Calu3 (cell line): ENCODE data around the gene DOHH. TPM values are rescaled to one million over a fixed set of nuclear protein-coding genes. Genes with fewer than 3 reads are reported as not detected.

Source experiments
- BruUV-seq: library from RNA; stranded (reverse); fragments of 400-500 nt; replicated peaks from 2 replicates; lab custom pipeline; 2021; lab: Mats Ljungman, UMichigan
- CTCF ChIA-PET: fragments of 300-600 bp; sonication (Branson Sonifier 250); formaldehyde crosslinking; loops from one replicate; lab custom pipeline; 2022; ENCODE audit warnings: antibody characterized with exemption; lab: Charles Lee
- DNase-seq: peaks from one replicate; pipeline ENCODE4 v3.0.0; 2022
- H3K27ac Mint-ChIP-seq: one replicate; pipeline ENCODE4 v1.8.0; 2022; ENCODE audit warnings: mixed read lengths; ENCODE audit not compliant: unreplicated experiment
- H3K27me3 Mint-ChIP-seq: one replicate; pipeline ENCODE4 v1.8.0; 2022; ENCODE audit warnings: mixed read lengths; ENCODE audit not compliant: unreplicated experiment
- H3K36me3 Mint-ChIP-seq: one replicate; pipeline ENCODE4 v1.8.0; 2022; ENCODE audit warnings: mild to moderate bottlenecking, moderate library complexity, mixed read lengths; ENCODE audit not compliant: insufficient read depth, unreplicated experiment
- H3K4me1 Mint-ChIP-seq: one replicate; pipeline ENCODE4 v1.8.0; 2022; ENCODE audit warnings: mild to moderate bottlenecking, low read depth, mixed read lengths; ENCODE audit not compliant: unreplicated experiment
- H3K4me3 Mint-ChIP-seq: one replicate; pipeline ENCODE4 v1.8.0; 2022; ENCODE audit warnings: mild to moderate bottlenecking, low read depth, moderate library complexity, mixed read lengths; ENCODE audit not compliant: unreplicated experiment
- H3K9me3 Mint-ChIP-seq: one replicate; pipeline ENCODE4 v1.8.0; 2022; ENCODE audit warnings: low read depth, mixed read lengths; ENCODE audit not compliant: unreplicated experiment
- intact Hi-C: fragments of 100-400 bp; cut with micrococcal nuclease; formaldehyde crosslinking; loops from one replicate; pipeline ENCODE4 v1.10.0; 2022; ENCODE audit not compliant: unreplicated experiment
- total RNA-seq: library from RNA; stranded (reverse); gene quantifications from 2 replicates; pipeline ENCODE4 v1.2.3, GENCODE V29; 2022
- TF ChIP-seq, protein P1 (sequence below): fragments of 200-600 bp; IDR thresholded peaks from one replicate; pipeline ENCODE4 v1.8.0; 2022; ENCODE audit warnings: antibody characterized with exemption; ENCODE audit not compliant: unreplicated experiment

Gene DOHH
- total RNA-seq, 1 experiment from 2014 or later, result 11.6 TPM

DNA sequence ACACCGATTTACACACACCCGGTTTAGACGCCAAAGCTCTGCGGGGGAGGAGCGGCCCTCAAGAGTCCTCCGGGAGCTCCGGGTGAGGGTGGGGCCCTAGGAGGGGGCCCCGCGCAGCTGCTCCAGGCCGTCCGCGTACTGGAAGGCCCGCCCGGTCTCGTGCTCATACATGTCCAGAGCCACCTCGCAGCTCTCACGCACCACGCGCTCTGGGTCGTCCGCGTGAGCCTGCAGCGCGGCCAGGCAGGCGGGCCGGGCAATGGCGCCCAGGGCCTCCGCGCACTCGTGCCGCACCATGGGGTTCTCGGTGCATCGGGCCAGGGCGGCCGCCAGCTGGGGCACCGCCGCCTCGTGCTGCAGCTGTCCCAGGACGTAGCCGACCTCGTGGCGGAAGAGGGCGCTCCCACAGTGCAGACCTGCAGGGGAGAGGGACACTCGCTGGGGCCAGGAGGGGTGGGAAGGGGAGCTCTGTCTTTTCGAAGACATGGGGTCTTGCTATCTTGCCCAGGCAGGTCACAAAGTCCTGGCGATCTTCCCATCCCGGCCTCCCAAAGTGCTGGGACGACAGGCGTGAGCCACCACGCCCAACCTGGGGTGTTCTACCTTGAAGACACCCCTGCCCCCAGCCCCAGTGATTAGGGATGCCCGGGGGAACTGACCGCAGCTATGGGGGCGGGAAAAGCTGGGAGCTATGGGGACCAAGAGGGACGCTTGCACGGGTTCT is 8.9 kb downstream of the DOHH start:
- TF ChIP-seq, protein P1, sequence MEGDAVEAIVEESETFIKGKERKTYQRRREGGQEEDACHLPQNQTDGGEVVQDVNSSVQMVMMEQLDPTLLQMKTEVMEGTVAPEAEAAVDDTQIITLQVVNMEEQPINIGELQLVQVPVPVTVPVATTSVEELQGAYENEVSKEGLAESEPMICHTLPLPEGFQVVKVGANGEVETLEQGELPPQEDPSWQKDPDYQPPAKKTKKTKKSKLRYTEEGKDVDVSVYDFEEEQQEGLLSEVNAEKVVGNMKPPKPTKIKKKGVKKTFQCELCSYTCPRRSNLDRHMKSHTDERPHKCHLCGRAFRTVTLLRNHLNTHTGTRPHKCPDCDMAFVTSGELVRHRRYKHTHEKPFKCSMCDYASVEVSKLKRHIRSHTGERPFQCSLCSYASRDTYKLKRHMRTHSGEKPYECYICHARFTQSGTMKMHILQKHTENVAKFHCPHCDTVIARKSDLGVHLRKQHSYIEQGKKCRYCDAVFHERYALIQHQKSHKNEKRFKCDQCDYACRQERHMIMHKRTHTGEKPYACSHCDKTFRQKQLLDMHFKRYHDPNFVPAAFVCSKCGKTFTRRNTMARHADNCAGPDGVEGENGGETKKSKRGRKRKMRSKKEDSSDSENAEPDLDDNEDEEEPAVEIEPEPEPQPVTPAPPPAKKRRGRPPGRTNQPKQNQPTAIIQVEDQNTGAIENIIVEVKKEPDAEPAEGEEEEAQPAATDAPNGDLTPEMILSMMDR, result no peak
- CTCF ChIA-PET, result no interaction called here
- H3K4me1 Mint-ChIP-seq, result no peaks in the 10 kb centered on the region
- no peak overlapping the region for H3K4me3 Mint-ChIP-seq
- BruUV-seq, result no TSS peak
- no peaks in the 10 kb centered on the region for H3K9me3 Mint-ChIP-seq
- H3K36me3 Mint-ChIP-seq, result peaks cover 19% of the 10 kb centered on the region
- intact Hi-C loops, result no loop called here
- H3K27me3 Mint-ChIP-seq, result no peaks in the 10 kb centered on the region
- H3K27ac Mint-ChIP-seq, result no peak overlapping the region
- DNase-seq, result no peak

DNA sequence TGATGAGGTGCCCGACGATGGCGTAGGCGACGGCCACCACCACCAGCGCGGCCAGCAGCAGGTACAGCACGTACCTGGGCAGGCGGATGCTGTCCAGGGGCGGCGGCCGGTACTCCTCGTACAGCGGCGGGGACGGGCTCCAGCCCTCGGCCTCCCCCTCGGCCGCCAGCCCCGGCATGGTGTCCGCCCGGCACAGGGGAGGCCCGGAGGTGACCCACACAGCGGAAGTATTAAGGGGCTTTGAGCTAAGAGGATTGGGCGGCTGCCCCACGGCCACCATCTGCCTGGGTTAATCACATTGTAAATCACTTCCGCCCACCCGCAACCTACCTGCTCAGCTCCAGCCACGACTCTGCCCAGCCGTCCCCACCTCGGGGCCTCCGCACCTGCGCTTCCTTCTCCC is 17.2 kb downstream of the DOHH start, which contains the start of gene SMIM44:
SMIM44 (minus strand) TSS at position 216 of the 403 bp plus-strand sequence; CDS start at position 178, 38 bp downstream.
- peaks cover 19% of the 10 kb centered on the region for H3K36me3 Mint-ChIP-seq
- H3K27me3 Mint-ChIP-seq, result no peaks in the 10 kb centered on the region
- no peak within 1 kb of the TSS for H3K27ac Mint-ChIP-seq
- H3K9me3 Mint-ChIP-seq, result no peaks in the 10 kb centered on the region
- no TSS peak for BruUV-seq
- TF ChIP-seq, protein P1, result no peak
- CTCF ChIA-PET, result interaction anchor here (0.6 to 2.3 kb wide), 4 partner anchors 10 to 178 kb away, joined by 3 to 9 read pairs (median 4); no protein-coding TSS in a partner anchor
- no peak for DNase-seq
- no peaks in the 10 kb centered on the region for H3K4me1 Mint-ChIP-seq
- intact Hi-C loops, result no loop called here
- peak within 1 kb of the TSS; percentile 50 for H3K4me3 Mint-ChIP-seq

DNA sequence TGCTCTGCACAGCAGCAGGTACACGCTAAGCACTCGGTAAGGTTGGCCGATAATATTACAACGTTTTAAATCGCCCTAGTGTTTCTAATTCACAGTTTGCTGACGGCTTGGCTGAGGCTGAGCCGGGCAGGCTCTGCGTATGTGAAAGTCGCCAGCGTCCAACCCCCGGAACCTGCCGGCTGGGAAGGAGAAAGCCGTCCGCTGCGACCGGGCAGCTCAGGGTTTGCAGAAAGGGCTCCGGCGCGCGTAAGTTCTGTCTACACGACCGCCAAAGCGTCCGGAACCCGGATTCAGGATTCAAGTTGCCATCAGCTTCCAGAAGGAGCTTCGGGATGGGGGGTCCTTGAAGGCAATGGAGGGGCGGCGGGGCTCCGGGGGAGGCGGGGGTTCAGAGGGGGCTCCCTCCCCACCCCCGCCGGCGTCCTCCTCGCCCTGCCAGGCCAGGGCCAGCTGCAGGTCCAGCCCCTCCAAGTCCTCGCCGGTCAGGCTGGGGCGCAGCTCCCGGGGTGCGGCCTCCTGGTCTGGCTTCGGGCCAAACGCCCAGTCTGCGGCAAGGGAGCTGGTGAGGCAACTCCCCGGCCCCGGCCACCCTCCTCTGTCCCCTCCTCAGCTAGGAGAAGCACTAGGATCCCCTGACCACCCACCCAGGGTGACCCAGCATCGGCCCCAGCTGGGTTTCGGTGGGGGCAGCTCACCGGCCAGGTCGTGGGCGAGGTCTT is 17.8 kb downstream of the DOHH start:
- H3K4me3 Mint-ChIP-seq, result peak overlapping the region; percentile 50
- H3K27me3 Mint-ChIP-seq, result no peaks in the 10 kb centered on the region
- TF ChIP-seq, protein P1, result no peak
- peak; percentile 55 for DNase-seq
- no peaks in the 10 kb centered on the region for H3K9me3 Mint-ChIP-seq
- H3K4me1 Mint-ChIP-seq, result no peaks in the 10 kb centered on the region
- CTCF ChIA-PET, result interaction anchor here (0.9 to 1.0 kb wide), 2 partner anchors 10 to 12 kb away, joined by 3 read pairs; no protein-coding TSS in a partner anchor
- BruUV-seq, result no TSS peak
- intact Hi-C loops, result no loop called here
- peaks cover 19% of the 10 kb centered on the region for H3K36me3 Mint-ChIP-seq
- H3K27ac Mint-ChIP-seq, result no peak overlapping the region

DNA sequence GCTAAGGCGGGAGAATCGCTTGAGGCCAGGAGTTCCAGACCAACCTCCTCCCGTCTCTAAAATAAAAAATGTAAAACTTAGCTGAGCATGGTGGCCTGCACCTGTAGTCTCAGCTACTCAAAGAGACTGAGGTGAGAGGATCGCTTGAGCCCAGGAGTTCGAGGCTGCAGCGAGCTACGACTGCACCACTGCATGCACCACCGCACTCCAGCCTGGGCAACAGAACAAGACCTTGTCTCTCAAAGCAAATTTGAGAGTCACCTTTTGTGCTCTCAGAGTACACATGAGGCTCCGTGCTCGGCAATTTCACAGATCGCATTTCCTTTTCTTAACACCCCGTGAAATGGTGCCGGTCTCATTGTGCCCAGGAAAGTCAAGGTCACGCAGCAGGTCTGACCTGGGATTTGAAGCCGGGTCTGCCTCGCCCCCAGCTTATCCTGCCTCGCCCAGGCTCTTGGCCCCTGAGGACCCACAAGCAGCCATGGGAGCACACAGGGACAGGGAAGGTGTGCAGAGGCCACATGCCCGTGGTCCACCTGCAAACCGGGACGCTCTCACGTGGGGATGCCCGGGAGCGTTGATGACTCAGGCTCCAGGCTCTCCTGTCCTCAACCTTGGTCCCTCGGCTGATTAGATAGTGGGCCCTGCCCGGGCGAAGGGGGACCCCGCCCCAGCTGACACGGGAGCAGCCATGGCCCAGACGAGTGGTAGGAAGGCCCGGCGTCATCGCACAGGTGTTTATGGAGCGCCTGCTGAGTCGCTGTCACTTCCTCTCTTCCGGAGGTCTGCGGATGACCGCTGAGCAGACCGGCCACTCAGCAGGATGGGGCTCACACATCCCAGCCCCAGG is 19.0 kb downstream of the DOHH start:
- peaks cover 19% of the 10 kb centered on the region for H3K36me3 Mint-ChIP-seq
- DNase-seq, result peak; percentile 24
- no peak overlapping the region for H3K4me3 Mint-ChIP-seq
- H3K27me3 Mint-ChIP-seq, result no peaks in the 10 kb centered on the region
- no peaks in the 10 kb centered on the region for H3K9me3 Mint-ChIP-seq
- H3K27ac Mint-ChIP-seq, result no peak overlapping the region
- intact Hi-C loops, result no loop called here
- CTCF ChIA-PET, result no interaction called here
- TF ChIP-seq, protein P1, result no peak
- BruUV-seq, result no TSS peak
- H3K4me1 Mint-ChIP-seq, result no peaks in the 10 kb centered on the region
